Measurements from ENCODE around the gene HES5.
A peak's percentile ranks its signal among the peaks of the same experiment; 100 is the strongest.
"Not testable (repeated sequence)": the region's sequence is repeated elsewhere in the genome, so short reads cannot be mapped to it uniquely, and the experiment has no call there.

The HES5 gene, protein sequence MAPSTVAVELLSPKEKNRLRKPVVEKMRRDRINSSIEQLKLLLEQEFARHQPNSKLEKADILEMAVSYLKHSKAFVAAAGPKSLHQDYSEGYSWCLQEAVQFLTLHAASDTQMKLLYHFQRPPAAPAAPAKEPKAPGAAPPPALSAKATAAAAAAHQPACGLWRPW

GRCh38 chr1:2529784-2530512 lies at the start of gene HES5:
Gene HES5, minus strand, starts transcription at chr1:2530263. Its CDS starts 99 bp downstream, at chr1:2530164.
- Mint-ChIP-seq H3K27me3 (peaks cover 37% of the 10 kb centered on the region), H3K4me1 (ENCODE audit: low read depth) (peaks cover 27% of the 10 kb centered on the region), H3K9me3 (no peaks in the 10 kb centered on the region), H3K36me3 (ENCODE audit: low read depth) (peaks cover 6% of the 10 kb centered on the region), H3K27ac (peak within 1 kb of the TSS; percentile 22), H3K4me3 (peak within 1 kb of the TSS; percentile 62)
- peak; percentile 53 for DNase-seq

GRCh38 chr1:2578758-2579118 lies 48.7 kb upstream of the HES5 start:
- peak overlapping the region; percentile 94 for H3K27ac Mint-ChIP-seq
- DNase-seq = no peak
- H3K4me1 Mint-ChIP-seq (ENCODE audit: low read depth) = peaks cover 71% of the 10 kb centered on the region
- no peaks in the 10 kb centered on the region for H3K27me3 Mint-ChIP-seq
- H3K9me3 Mint-ChIP-seq = peaks cover 10% of the 10 kb centered on the region
- no peaks in the 10 kb centered on the region for H3K36me3 Mint-ChIP-seq (ENCODE audit: low read depth)
- H3K4me3 Mint-ChIP-seq = peak overlapping the region; percentile 66

GRCh38 chr1:2577565-2578075 lies 47.6 kb upstream of the HES5 start:
- peak overlapping the region; percentile 94 for H3K27ac Mint-ChIP-seq
- peaks cover 19% of the 10 kb centered on the region for H3K9me3 Mint-ChIP-seq
- H3K4me1 Mint-ChIP-seq (ENCODE audit: low read depth) = peaks cover 60% of the 10 kb centered on the region
- H3K4me3 Mint-ChIP-seq = peak overlapping the region; percentile 66
- H3K27me3 Mint-ChIP-seq; H3K36me3 Mint-ChIP-seq (ENCODE audit: low read depth): not testable (repeated sequence)
- peak; percentile 75 for DNase-seq

- Mint-ChIP-seq H3K27ac (peak overlapping the region; percentile 37), H3K36me3 (ENCODE audit: low read depth) (no peaks in the 10 kb centered on the region), H3K9me3 (peaks cover 21% of the 10 kb centered on the region), H3K4me1 (ENCODE audit: low read depth) (peaks cover 45% of the 10 kb centered on the region), H3K4me3 (no peak overlapping the region), H3K27me3 (no peaks in the 10 kb centered on the region)
- no peak for DNase-seq
Observed at GRCh38 chr1:2575801-2576663, 46.0 kb upstream of the HES5 start.

DNA sequence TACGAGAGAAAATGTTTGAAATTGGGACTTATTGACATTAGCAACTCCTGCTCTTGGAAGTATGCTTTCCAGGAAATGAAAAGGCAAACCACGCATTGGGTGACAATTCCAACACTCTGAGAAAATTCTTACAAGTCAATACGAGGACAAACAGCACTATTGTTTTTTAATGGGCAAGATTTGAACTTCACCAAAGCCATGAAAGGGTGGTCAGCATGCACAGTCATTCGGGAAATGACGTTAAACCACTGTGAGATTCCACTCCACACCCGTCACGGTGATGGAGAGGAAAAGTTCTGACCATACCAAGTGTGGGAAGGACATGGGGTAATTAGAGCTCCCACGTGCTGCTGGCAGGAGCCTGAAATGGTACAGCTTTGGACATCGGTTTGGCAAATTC lies 44.3 kb upstream of the HES5 start:
- no peaks in the 10 kb centered on the region for H3K36me3 Mint-ChIP-seq (ENCODE audit: low read depth)
- H3K4me1 Mint-ChIP-seq (ENCODE audit: low read depth) = peaks cover 32% of the 10 kb centered on the region
- H3K27ac Mint-ChIP-seq = no peak overlapping the region
- peaks cover 21% of the 10 kb centered on the region for H3K9me3 Mint-ChIP-seq
- H3K4me3 Mint-ChIP-seq = no peak overlapping the region
- no peak for DNase-seq
- H3K27me3 Mint-ChIP-seq = no peaks in the 10 kb centered on the region

DNA sequence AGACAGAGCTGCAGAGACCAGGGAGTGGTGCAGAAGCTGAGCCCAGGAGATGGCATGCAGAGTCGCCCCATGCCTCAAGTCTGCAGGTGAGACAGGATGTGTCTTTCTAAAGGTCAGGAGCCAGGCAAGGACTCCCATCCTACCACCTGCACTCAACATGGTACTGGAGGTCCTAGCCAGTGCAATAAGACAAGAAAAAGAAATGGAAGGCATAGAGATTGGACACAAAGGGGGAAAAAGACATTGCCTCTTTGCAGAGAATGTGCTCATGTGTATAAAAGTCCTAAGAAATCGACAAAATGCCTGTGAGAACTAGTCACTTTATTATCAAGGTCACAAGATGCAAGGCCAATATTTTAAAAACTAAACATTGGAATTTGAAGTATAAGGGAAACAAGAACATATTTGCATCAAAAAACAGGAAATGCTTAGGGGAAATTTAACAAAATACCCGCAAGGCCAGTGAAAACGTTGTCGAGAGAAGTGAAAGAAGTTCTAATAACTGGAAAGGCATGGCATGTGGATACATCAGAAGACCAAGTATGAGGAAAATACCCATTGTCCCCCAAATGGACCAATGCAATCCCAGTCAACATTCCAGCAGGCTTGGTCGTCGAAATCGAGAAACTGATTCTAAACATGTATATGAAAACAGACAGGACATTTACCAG lies 43.3 kb upstream of the HES5 start:
- H3K27me3 Mint-ChIP-seq = no peaks in the 10 kb centered on the region
- peaks cover 18% of the 10 kb centered on the region for H3K9me3 Mint-ChIP-seq
- no peak for DNase-seq
- H3K4me3 Mint-ChIP-seq = no peak overlapping the region
- H3K4me1 Mint-ChIP-seq (ENCODE audit: low read depth) = peaks cover 24% of the 10 kb centered on the region
- H3K27ac Mint-ChIP-seq = no peak overlapping the region
- H3K36me3 Mint-ChIP-seq (ENCODE audit: low read depth) = no peaks in the 10 kb centered on the region

- no peak overlapping the region for H3K4me3 Mint-ChIP-seq
- no peaks in the 10 kb centered on the region for H3K27me3 Mint-ChIP-seq
- H3K27ac Mint-ChIP-seq = no peak overlapping the region
- no peaks in the 10 kb centered on the region for H3K36me3 Mint-ChIP-seq (ENCODE audit: low read depth)
- DNase-seq = no peak
- H3K9me3 Mint-ChIP-seq = peaks cover 18% of the 10 kb centered on the region
- peaks cover 8% of the 10 kb centered on the region for H3K4me1 Mint-ChIP-seq (ENCODE audit: low read depth)
Observed at GRCh38 chr1:2571348-2571747, 41.3 kb upstream of the HES5 start.

- H3K36me3 Mint-ChIP-seq (ENCODE audit: low read depth) = no peaks in the 10 kb centered on the region
- DNase-seq = no peak
- peaks cover 3% of the 10 kb centered on the region for H3K4me1 Mint-ChIP-seq (ENCODE audit: low read depth)
- H3K9me3 Mint-ChIP-seq = peaks cover 18% of the 10 kb centered on the region
- no peak overlapping the region for H3K4me3 Mint-ChIP-seq
- no peaks in the 10 kb centered on the region for H3K27me3 Mint-ChIP-seq
- no peak overlapping the region for H3K27ac Mint-ChIP-seq
Observed at GRCh38 chr1:2570332-2570731, 40.3 kb upstream of the HES5 start.

DNA sequence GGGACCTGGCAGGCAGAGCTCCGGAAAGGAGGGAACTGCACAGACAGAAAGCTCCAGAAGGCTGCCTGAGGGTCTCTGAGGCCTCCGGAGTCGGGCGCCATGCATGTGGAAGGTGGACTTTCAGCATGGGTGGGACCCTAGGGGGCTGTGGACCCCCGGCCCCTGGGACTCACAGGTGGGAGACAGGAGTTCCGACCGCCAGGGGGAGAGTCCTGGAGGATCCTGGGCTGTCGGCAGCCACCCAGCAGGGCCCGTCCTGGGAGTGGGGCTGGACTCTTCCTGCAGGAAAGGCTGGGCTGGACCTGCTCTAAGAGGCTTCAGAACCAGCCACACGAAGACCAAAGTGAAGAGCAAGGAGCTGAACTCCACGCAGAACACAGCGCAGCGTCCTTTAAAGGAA lies 39.6 kb upstream of the HES5 start:
- H3K4me1 Mint-ChIP-seq (ENCODE audit: low read depth); H3K4me3 Mint-ChIP-seq; DNase-seq; H3K27me3 Mint-ChIP-seq; H3K36me3 Mint-ChIP-seq (ENCODE audit: low read depth); H3K27ac Mint-ChIP-seq: not testable (repeated sequence)
- peaks cover 18% of the 10 kb centered on the region for H3K9me3 Mint-ChIP-seq

DNA sequence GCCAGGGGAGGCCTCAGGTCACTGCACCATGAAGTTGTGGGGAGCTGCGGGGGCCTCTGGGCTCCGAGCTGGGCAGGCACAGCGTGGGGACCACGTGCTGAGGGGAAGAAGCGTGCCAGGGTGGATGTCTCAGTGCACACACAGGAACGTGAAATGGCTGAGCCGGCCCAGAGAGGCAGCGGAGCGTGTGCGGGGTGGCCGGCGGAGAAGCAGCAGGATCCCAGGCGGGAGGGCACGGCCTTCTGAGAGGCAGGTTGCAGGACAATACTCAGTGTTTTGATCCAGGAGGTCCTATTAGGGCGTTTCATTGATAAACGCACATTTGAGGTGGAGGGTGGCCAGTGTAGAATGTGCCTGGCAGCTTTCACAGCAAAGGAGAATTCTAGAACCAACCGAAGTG lies 39.0 kb upstream of the HES5 start:
- DNase-seq = no peak
- no peaks in the 10 kb centered on the region for H3K27me3 Mint-ChIP-seq
- H3K36me3 Mint-ChIP-seq (ENCODE audit: low read depth) = no peaks in the 10 kb centered on the region
- peak overlapping the region; percentile 61 for H3K27ac Mint-ChIP-seq
- H3K9me3 Mint-ChIP-seq = peaks cover 14% of the 10 kb centered on the region
- no peak overlapping the region for H3K4me3 Mint-ChIP-seq
- H3K4me1 Mint-ChIP-seq (ENCODE audit: low read depth) = peaks cover 1% of the 10 kb centered on the region

- H3K27ac Mint-ChIP-seq; H3K4me3 Mint-ChIP-seq; H3K9me3 Mint-ChIP-seq; H3K36me3 Mint-ChIP-seq (ENCODE audit: low read depth); H3K27me3 Mint-ChIP-seq; DNase-seq; H3K4me1 Mint-ChIP-seq (ENCODE audit: low read depth): not testable (repeated sequence)
Observed at GRCh38 chr1:2568187-2568816, 38.2 kb upstream of the HES5 start.

- Mint-ChIP-seq H3K36me3 (ENCODE audit: low read depth) (peaks cover 15% of the 10 kb centered on the region), H3K4me1 (ENCODE audit: low read depth) (peaks cover 1% of the 10 kb centered on the region), H3K27me3 (no peaks in the 10 kb centered on the region), H3K9me3 (no peaks in the 10 kb centered on the region), H3K4me3 (no peak overlapping the region), H3K27ac (no peak overlapping the region)
- no peak for DNase-seq
Observed at GRCh38 chr1:2567083-2567679, 37.1 kb upstream of the HES5 start.

GRCh38 chr1:2566101-2567045 lies 36.3 kb upstream of the HES5 start:
- H3K9me3 Mint-ChIP-seq = no peaks in the 10 kb centered on the region
- peaks cover 22% of the 10 kb centered on the region for H3K36me3 Mint-ChIP-seq (ENCODE audit: low read depth)
- H3K4me1 Mint-ChIP-seq (ENCODE audit: low read depth) = peaks cover 1% of the 10 kb centered on the region
- no peak for DNase-seq
- no peaks in the 10 kb centered on the region for H3K27me3 Mint-ChIP-seq
- no peak overlapping the region for H3K4me3 Mint-ChIP-seq
- H3K27ac Mint-ChIP-seq = no peak overlapping the region

Measured in activated T-cell treated with anti-CD3 and anti-CD28 coated beads, Interleukin-2, amount 50 U/mL, for 24 hours (primary cell).